Neural cell (in vitro differentiated cells): ENCODE measurements around the gene OLIG1. TPM values are rescaled to one million over a fixed set of nuclear protein-coding genes. Genes with fewer than 3 reads are reported as not detected.

Experiments used
- H2AFZ ChIP-seq: fragments of 200-600, 300-800 bp; sonication (generic), shearing (Covaris generic); 2 replicates; pipeline ENCODE4 v1.6.0; 2014; ENCODE audit warnings: low read depth, mild to moderate bottlenecking, antibody characterized with exemption, low read length, moderate library complexity
- H3F3A ChIP-seq: fragments of 200-600 bp; shearing (Covaris generic); 2 replicates; pipeline ENCODE4 v1.6.1; 2016; ENCODE audit warnings: mild to moderate bottlenecking, moderate library complexity, mixed read lengths, antibody characterized with exemption, low read length; ENCODE audit not compliant: insufficient read depth, poor library complexity, severe bottlenecking
- H3K27ac ChIP-seq: fragments of 200-600, 300-800 bp; sonication (generic), shearing (Covaris generic); 2 replicates; pipeline ENCODE4 v1.5.1; 2014; ENCODE audit warnings: mild to moderate bottlenecking, low read length, moderate library complexity
- H3K27me3 ChIP-seq: fragments of 300-800, 200-600 bp; sonication (generic), shearing (Covaris generic); 2 replicates; pipeline ENCODE4 v1.6.0; 2014; ENCODE audit warnings: mild to moderate bottlenecking, low read depth, low read length, moderate library complexity; ENCODE audit not compliant: insufficient read depth
- H3K36me3 ChIP-seq: fragments of 300-800, 200-600 bp; sonication (generic), shearing (Covaris generic); 2 replicates; pipeline ENCODE4 v1.5.1; 2014; ENCODE audit warnings: mild to moderate bottlenecking, antibody characterized with exemption, low read length, moderate library complexity; ENCODE audit not compliant: insufficient read depth
- H3K4me2 ChIP-seq: fragments of 300-800, 200-600 bp; sonication (generic), shearing (Covaris generic); 2 replicates; pipeline ENCODE4 v1.6.0; 2014; ENCODE audit warnings: mild to moderate bottlenecking, low read length
- H3K4me3 ChIP-seq: fragments of 300-800, 200-600 bp; sonication (generic), shearing (Covaris generic); 2 replicates; pipeline ENCODE4 v1.5.1; 2014; ENCODE audit warnings: mild to moderate bottlenecking, low read length, moderate library complexity
- H3K79me2 ChIP-seq: fragments of 200-600 bp; shearing (Covaris generic); replicated peaks from 2 replicates; pipeline ENCODE4 v1.6.0; 2014; ENCODE audit warnings: mild to moderate bottlenecking, low read length, moderate library complexity; ENCODE audit not compliant: insufficient read depth
- H3K9ac ChIP-seq: fragments of 300-800, 200-600 bp; sonication (generic), shearing (Covaris generic); 2 replicates; pipeline ENCODE4 v1.6.1; 2016; ENCODE audit warnings: mild to moderate bottlenecking, low read length, mixed read lengths
- H3K9me2 ChIP-seq: fragments of 200-600 bp; shearing (Covaris generic); 2 replicates; pipeline ENCODE4 v1.6.1; 2016; ENCODE audit warnings: mild to moderate bottlenecking, low read length, mixed read lengths; ENCODE audit not compliant: insufficient read depth
- H3K9me3 ChIP-seq: fragments of 200-600, 300-800 bp; sonication (generic), shearing (Covaris generic); 2 replicates; pipeline ENCODE4 v1.6.1; 2016; ENCODE audit warnings: mild to moderate bottlenecking, mixed run types, low read length, moderate library complexity, mixed read lengths
- H4K20me1 ChIP-seq: fragments of 200-600 bp; shearing (Covaris generic); 2 replicates; pipeline ENCODE4 v1.6.1; 2016; ENCODE audit warnings: mild to moderate bottlenecking, mixed run types; ENCODE audit not compliant: insufficient read depth
- EZH2 ChIP-seq: fragments of 200-600, 300-800 bp; shearing (Covaris generic), sonication (generic); IDR thresholded peaks from 2 replicates; pipeline ENCODE4 v1.6.1; 2014; ENCODE audit warnings: antibody characterized with exemption, low read length, borderline replicate concordance, mild to moderate bottlenecking; ENCODE audit not compliant: insufficient read depth, poor library complexity, severe bottlenecking
- MXI1 ChIP-seq: fragments of 450-650 bp; conservative IDR thresholded peaks from 2 replicates; pipeline ENCODE4 v1.6.1; 2014; ENCODE audit warnings: antibody characterized with exemption, mild to moderate bottlenecking; ENCODE audit not compliant: poor library complexity, severe bottlenecking
- POLR2AphosphoS5 ChIP-seq: IDR thresholded peaks from 2 replicates; pipeline ENCODE4 v1.6.1; 2012
- RAD21 ChIP-seq: fragments of 450-650 bp; conservative IDR thresholded peaks from 2 replicates; pipeline ENCODE4 v1.6.1; 2014; ENCODE audit warnings: antibody characterized with exemption, mild to moderate bottlenecking, moderate library complexity
- SMC3 ChIP-seq: fragments of 450-650 bp; conservative IDR thresholded peaks from 2 replicates; pipeline ENCODE4 v1.6.1; 2014; ENCODE audit warnings: antibody characterized with exemption, mild to moderate bottlenecking, moderate library complexity; ENCODE audit not compliant: poor library complexity
- TAF1 ChIP-seq: IDR thresholded peaks from 2 replicates; pipeline ENCODE4 v1.6.1; 2012; ENCODE audit warnings: low read depth
- polyA plus RNA-seq: library from polyadenylated mRNA; depleted of rRNA; stranded (reverse); fragments of >200 nt; gene quantifications from 2 replicates; pipeline ENCODE4 v1.2.3, GENCODE V29; 2014
- TF ChIP-seq, protein P1 (sequence below): IDR thresholded peaks from 2 replicates; pipeline ENCODE4 v1.6.1; 2012; ENCODE audit warnings: borderline replicate concordance
- TF ChIP-seq, protein P2 (sequence below): fragments of 450-650 bp; IDR thresholded peaks from 2 replicates; pipeline ENCODE4 v1.5.1; 2014; ENCODE audit warnings: antibody characterized with exemption, mild to moderate bottlenecking, moderate library complexity; ENCODE audit not compliant: poor library complexity, severe bottlenecking

OLIG1 gene
- polyA plus RNA-seq, 1 donor from 2014 or later, result 1.4 TPM

DNA sequence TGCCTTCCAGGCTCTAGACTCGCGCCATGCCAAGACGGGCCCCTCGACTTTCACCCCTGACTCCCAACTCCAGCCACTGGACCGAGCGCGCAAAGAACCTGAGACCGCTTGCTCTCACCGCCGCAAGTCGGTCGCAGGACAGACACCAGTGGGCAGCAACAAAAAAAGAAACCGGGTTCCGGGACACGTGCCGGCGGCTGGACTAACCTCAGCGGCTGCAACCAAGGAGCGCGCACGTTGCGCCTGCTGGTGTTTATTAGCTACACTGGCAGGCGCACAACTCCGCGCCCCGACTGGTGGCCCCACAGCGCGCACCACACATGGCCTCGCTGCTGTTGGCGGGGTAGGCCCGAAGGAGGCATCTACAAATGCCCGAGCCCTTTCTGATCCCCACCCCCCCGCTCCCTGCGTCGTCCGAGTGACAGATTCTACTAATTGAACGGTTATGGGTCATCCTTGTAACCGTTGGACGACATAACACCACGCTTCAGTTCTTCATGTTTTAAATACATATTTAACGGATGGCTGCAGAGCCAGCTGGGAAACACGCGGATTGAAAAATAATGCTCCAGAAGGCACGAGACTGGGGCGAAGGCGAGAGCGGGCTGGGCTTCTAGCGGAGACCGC, 46.3 kb upstream of the OLIG1 start:
- Histone ChIP-seq H3K79me2 (no peaks in the 10 kb centered on the region), H3F3A (no peaks in the 10 kb centered on the region), H3K9ac (no peak overlapping the region), H3K4me3 (peak overlapping the region; percentile 28), H3K36me3 (no peaks in the 10 kb centered on the region), H3K27ac (no peak overlapping the region), H3K9me2 (no peaks in the 10 kb centered on the region), H2AFZ (no peak overlapping the region), H3K27me3 (peaks cover 97% of the 10 kb centered on the region), H3K9me3 (no peaks in the 10 kb centered on the region), H4K20me1 (no peaks in the 10 kb centered on the region), H3K4me2 (no peak overlapping the region)
- TF ChIP-seq, protein P1, sequence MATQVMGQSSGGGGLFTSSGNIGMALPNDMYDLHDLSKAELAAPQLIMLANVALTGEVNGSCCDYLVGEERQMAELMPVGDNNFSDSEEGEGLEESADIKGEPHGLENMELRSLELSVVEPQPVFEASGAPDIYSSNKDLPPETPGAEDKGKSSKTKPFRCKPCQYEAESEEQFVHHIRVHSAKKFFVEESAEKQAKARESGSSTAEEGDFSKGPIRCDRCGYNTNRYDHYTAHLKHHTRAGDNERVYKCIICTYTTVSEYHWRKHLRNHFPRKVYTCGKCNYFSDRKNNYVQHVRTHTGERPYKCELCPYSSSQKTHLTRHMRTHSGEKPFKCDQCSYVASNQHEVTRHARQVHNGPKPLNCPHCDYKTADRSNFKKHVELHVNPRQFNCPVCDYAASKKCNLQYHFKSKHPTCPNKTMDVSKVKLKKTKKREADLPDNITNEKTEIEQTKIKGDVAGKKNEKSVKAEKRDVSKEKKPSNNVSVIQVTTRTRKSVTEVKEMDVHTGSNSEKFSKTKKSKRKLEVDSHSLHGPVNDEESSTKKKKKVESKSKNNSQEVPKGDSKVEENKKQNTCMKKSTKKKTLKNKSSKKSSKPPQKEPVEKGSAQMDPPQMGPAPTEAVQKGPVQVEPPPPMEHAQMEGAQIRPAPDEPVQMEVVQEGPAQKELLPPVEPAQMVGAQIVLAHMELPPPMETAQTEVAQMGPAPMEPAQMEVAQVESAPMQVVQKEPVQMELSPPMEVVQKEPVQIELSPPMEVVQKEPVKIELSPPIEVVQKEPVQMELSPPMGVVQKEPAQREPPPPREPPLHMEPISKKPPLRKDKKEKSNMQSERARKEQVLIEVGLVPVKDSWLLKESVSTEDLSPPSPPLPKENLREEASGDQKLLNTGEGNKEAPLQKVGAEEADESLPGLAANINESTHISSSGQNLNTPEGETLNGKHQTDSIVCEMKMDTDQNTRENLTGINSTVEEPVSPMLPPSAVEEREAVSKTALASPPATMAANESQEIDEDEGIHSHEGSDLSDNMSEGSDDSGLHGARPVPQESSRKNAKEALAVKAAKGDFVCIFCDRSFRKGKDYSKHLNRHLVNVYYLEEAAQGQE, result no peak
- no peak for TF ChIP-seq EZH2
- TF ChIP-seq POLR2AphosphoS5, result no peak
- no peak for TF ChIP-seq TAF1
- no peak for TF ChIP-seq RAD21
- TF ChIP-seq, protein P2, sequence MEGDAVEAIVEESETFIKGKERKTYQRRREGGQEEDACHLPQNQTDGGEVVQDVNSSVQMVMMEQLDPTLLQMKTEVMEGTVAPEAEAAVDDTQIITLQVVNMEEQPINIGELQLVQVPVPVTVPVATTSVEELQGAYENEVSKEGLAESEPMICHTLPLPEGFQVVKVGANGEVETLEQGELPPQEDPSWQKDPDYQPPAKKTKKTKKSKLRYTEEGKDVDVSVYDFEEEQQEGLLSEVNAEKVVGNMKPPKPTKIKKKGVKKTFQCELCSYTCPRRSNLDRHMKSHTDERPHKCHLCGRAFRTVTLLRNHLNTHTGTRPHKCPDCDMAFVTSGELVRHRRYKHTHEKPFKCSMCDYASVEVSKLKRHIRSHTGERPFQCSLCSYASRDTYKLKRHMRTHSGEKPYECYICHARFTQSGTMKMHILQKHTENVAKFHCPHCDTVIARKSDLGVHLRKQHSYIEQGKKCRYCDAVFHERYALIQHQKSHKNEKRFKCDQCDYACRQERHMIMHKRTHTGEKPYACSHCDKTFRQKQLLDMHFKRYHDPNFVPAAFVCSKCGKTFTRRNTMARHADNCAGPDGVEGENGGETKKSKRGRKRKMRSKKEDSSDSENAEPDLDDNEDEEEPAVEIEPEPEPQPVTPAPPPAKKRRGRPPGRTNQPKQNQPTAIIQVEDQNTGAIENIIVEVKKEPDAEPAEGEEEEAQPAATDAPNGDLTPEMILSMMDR, result no peak
- no peak for TF ChIP-seq SMC3

DNA sequence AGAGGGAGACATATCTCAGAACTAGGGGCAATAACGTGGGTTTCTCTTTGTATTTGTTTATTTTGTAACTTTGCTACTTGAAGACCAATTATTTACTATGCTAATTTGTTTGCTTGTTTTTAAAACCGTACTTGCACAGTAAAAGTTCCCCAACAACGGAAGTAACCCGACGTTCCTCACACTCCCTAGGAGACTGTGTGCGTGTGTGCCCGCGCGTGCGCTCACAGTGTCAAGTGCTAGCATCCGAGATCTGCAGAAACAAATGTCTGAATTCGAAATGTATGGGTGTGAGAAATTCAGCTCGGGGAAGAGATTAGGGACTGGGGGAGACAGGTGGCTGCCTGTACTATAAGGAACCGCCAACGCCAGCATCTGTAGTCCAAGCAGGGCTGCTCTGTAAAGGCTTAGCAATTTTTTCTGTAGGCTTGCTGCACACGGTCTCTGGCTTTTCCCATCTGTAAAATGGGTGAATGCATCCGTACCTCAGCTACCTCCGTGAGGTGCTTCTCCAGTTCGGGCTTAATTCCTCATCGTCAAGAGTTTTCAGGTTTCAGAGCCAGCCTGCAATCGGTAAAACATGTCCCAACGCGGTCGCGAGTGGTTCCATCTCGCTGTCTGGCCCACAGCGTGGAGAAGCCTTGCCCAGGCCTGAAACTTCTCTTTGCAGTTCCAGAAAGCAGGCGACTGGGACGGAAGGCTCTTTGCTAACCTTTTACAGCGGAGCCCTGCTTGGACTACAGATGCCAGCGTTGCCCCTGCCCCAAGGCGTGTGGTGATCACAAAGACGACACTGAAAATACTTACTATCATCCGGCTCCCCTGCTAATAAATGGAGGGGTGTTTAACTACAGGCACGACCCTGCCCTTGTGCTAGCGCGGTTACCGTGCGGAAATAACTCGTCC, 45.5 kb upstream of the OLIG1 start:
- Histone ChIP-seq H3K36me3 (no peaks in the 10 kb centered on the region), H3K4me3 (peak overlapping the region; percentile 62), H3K27ac (no peak overlapping the region), H3K4me2 (no peak overlapping the region), H4K20me1 (no peaks in the 10 kb centered on the region), H2AFZ (no peak overlapping the region), H3K9me2 (no peaks in the 10 kb centered on the region), H3K9me3 (no peaks in the 10 kb centered on the region), H3K79me2 (no peaks in the 10 kb centered on the region), H3K27me3 (peaks cover 97% of the 10 kb centered on the region), H3F3A (no peaks in the 10 kb centered on the region), H3K9ac (no peak overlapping the region)
- TF ChIP-seq, protein P1, result no peak
- TF ChIP-seq POLR2AphosphoS5, result peak; percentile 52
- TF ChIP-seq MXI1, result no peak
- TF ChIP-seq EZH2, result peak; percentile 17
